Loucy (cell line): Measurements from ENCODE around the gene TTK.

Source experiments
- CTCF ChIP-seq: fragments of 200-600 bp; sonication (generic); conservative IDR thresholded peaks from 2 replicates; pipeline ENCODE4 v1.5.1; 2014; ENCODE audit warnings: mild to moderate bottlenecking, antibody characterized with exemption, low read length
- EZH2phosphoT487 ChIP-seq: fragments of 200-600 bp; IDR thresholded peaks from 2 replicates; pipeline ENCODE4 v1.6.1; 2018; ENCODE audit warnings: antibody characterized with exemption, mild to moderate bottlenecking, moderate library complexity, borderline replicate concordance

GRCh38 chr6:80029470-80029869, 25.0 kb downstream of the TTK start:
- TF ChIP-seq CTCF (no peak), EZH2phosphoT487 (no peak)
